Measurements from ENCODE around the gene SREK1IP1. TPM values are rescaled to one million over a fixed set of nuclear protein-coding genes. Genes with fewer than 3 reads are reported as not detected.

The SREK1IP1 gene
- total and polyA plus RNA-seq, 10 of the 15 experiments (the other 5 are each of a cell fraction or from before 2014, with no cell fraction given): 9.1 to 60.3 (median 26.9) TPM

DNA sequence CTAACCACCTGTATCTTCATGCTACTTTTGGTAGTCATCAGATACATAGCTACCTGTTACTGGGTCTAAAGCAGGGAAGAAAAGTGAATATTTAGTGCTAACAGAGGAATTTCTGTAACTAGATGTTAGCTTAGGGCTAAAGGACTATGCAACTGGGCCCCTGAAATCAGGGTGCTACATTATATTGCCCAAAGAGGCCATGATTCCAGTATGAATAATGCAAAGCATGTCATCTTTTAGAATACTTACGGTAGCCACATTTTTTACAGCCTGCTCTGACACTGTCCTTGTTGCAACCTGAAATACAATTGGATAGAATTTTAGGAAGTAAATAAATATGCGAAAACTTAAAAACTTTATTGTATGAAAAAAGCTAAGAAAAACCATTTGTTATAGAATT is 14.4 kb downstream of the SREK1IP1 start:
- no TSS peak for BruUV-seq (replicated peaks)
- ChIA-PET CTCF (interaction anchor here (0.7 to 2.1 kb wide), 6 partner anchors 12 to 349 kb away, joined by 3 to 4 read pairs (median 3); no protein-coding TSS in a partner anchor), SMC1A (ENCODE audit: uncharacterized antibody, unreplicated experiment) (interaction anchor here (1.0 to 1.6 kb wide), 6 partner anchors 8 to 143 kb away, joined by 3 to 9 read pairs (median 4); partner anchors contain the start of genes CWC27 and SREK1IP1)

More for the DNA sequence above, 14.4 kb downstream of the SREK1IP1 start:
- intact Hi-C loops (cut with micrococcal nuclease; ENCODE audit: unreplicated experiment) (no loop called here), in situ Hi-C loops (cut with MboI) (no loop called here)
- H3K4me3 ChIP-seq: no peak overlapping the region
- TF ChIP-seq CUX1 (IDR thresholded peaks at IDR 0.05; ENCODE audit: insufficient replicate concordance, low read depth, low read length): no peak
- TF ChIP-seq E2F4 (IDR thresholded peaks at IDR 0.05; ENCODE audit: low read depth, low read length): no peak
- no peak for FAIRE-seq
- H3K4me2 ChIP-seq (ENCODE audit: control insufficient read depth, insufficient read depth): no peak overlapping the region
- H3K4me1 ChIP-seq (ENCODE audit: control insufficient read depth, insufficient read depth, low read length): peaks cover 4% of the 10 kb centered on the region; the same call in 1 of the 2 replicates
- H2AFZ ChIP-seq (ENCODE audit: control insufficient read depth, low read depth, low read length): no peak overlapping the region
- ChIA-PET RAD21 (ENCODE audit: unreplicated experiment) (no interaction called here), POLR2A (no interaction called here)
- peaks cover 11% of the 10 kb centered on the region for H3K79me2 ChIP-seq (ENCODE audit: control insufficient read depth, insufficient read depth, low read length)
- ATAC-seq: no peak
- no peaks in the 10 kb centered on the region; the same call in 1 of the 3 replicates for H3K9me3 ChIP-seq (replicated peaks; ENCODE audit: control insufficient read depth, insufficient read depth, low read length)
- H4K20me1 ChIP-seq (ENCODE audit: control insufficient read depth, insufficient read depth): no peaks in the 10 kb centered on the region
- no peak overlapping the region for H3K27ac ChIP-seq (ENCODE audit: control insufficient read depth, insufficient read depth)
- H3K36me3 ChIP-seq (ENCODE audit: control insufficient read depth in 2 of 2, insufficient read depth in 2 of 2, low read length in 1 of 2): peaks cover 0 to 17% of the 10 kb centered on the region in 2 experiments; a peak in 3 of 4 replicates
- H3K9ac ChIP-seq (ENCODE audit: control insufficient read depth, insufficient read depth, low read length): no peak overlapping the region
- WGBS (ENCODE audit: insufficient coverage, insufficient replicate concordance, low lambda C conversion rate, missing lambda C conversion rate): 95% methylated on average over 2 of the region's 2 CpGs
- no peak for DNase-seq (ENCODE audit: low read depth, low spot score)
- H3K27me3 ChIP-seq (replicated peaks in 1 of 2; ENCODE audit: control insufficient read depth in 2 of 2, insufficient read depth in 2 of 2, low read length in 1 of 2): no peaks in the 10 kb centered on the region

All from GM12878 (cell line).